IMR-90 (cell line): ENCODE data around the gene DHH. TPM values are rescaled to one million over a fixed set of nuclear protein-coding genes. Genes with fewer than 3 reads are reported as not detected.

Source experiments
- ATAC-seq: fragments of 200-7000 bp; cut with Tn5 transposase; 2 replicates; pipeline ENCODE4 v1.9.1; 2020; ENCODE audit warnings: low read depth, mild to moderate bottlenecking, moderate library complexity
- BruUV-seq: library from RNA; stranded (reverse); fragments of 400-500 nt; replicated peaks from 2 replicates; lab custom pipeline; 2021; lab: Mats Ljungman, UMichigan
- CTCF ChIA-PET: fragments of 300-600 bp; formaldehyde crosslinking; extraction: SDS; loops from one replicate; lab custom pipeline; 2021; ENCODE audit warnings: antibody characterized with exemption; lab: Yijun Ruan, JAX
- POLR2A ChIA-PET: fragments of 300-600 bp; sonication (Branson Sonifier 250); formaldehyde crosslinking; loops from one replicate; lab custom pipeline; 2022; ENCODE audit warnings: antibody characterized with exemption; ENCODE audit not compliant: unreplicated experiment; lab: Charles Lee
- DNase-seq: peaks from one replicate; pipeline ENCODE4 v3.0.0; 2013
- H2AFZ ChIP-seq: replicated peaks from 2 replicates; pipeline ENCODE3; 2013; ENCODE audit warnings: low read length, mild to moderate bottlenecking; ENCODE audit not compliant: poor library complexity
- H2AK5ac ChIP-seq: 2 replicates; pipeline ENCODE4 v1.6.1; 2013; ENCODE audit warnings: low read depth, low read length, inconsistent platforms
- H2AK9ac ChIP-seq: replicated peaks from 2 replicates; pipeline ENCODE3; 2013; ENCODE audit warnings: mild to moderate bottlenecking, low read depth, low read length, moderate library complexity; ENCODE audit not compliant: poor library complexity
- H2BK120ac ChIP-seq: 2 replicates; pipeline ENCODE4 v1.6.1; 2013; ENCODE audit warnings: low read depth, low read length, inconsistent platforms
- H2BK15ac ChIP-seq: 3 replicates; pipeline ENCODE4 v1.6.1; 2013; ENCODE audit warnings: low read depth, low read length, inconsistent platforms
- H2BK20ac ChIP-seq: 2 replicates; pipeline ENCODE4 v1.6.1; 2013; ENCODE audit warnings: low read depth, mild to moderate bottlenecking, inconsistent platforms, low read length, moderate library complexity
- H2BK5ac ChIP-seq: 2 replicates; pipeline ENCODE4 v1.6.1; 2013; ENCODE audit warnings: mild to moderate bottlenecking, low read depth, low read length, inconsistent platforms; ENCODE audit not compliant: poor library complexity, severe bottlenecking
- H3K14ac ChIP-seq: replicated peaks from 2 replicates; pipeline ENCODE4 v1.6.1; 2013; ENCODE audit warnings: low read depth, low read length, inconsistent platforms
- H3K18ac ChIP-seq: 2 replicates; pipeline ENCODE4 v1.6.1; 2013; ENCODE audit warnings: low read depth, low read length, control low read depth
- H3K23ac ChIP-seq: 2 replicates; pipeline ENCODE4 v1.6.1; 2013; ENCODE audit warnings: low read depth, low read length, inconsistent platforms
- H3K27ac ChIP-seq: 2 replicates; pipeline ENCODE4 v1.5.1; 2013; ENCODE audit warnings: mild to moderate bottlenecking, control low read depth, low read length; ENCODE audit not compliant: insufficient read depth
- H3K27me3 ChIP-seq: 2 replicates; pipeline ENCODE4 v1.6.1; 2013; ENCODE audit warnings: low read length; ENCODE audit not compliant: control insufficient read depth, insufficient read depth
- H3K36me3 ChIP-seq: 2 replicates; pipeline ENCODE4 v1.6.1; 2013; ENCODE audit warnings: low read length, mixed read lengths; ENCODE audit not compliant: control insufficient read depth, insufficient read depth
- H3K4ac ChIP-seq: 2 replicates; pipeline ENCODE4 v1.6.1; 2013; ENCODE audit warnings: low read depth, low read length, inconsistent platforms
- H3K4me1 ChIP-seq: 2 replicates; pipeline ENCODE4 v1.6.1; 2013; ENCODE audit warnings: low read length, mixed read lengths; ENCODE audit not compliant: control insufficient read depth, insufficient read depth
- H3K4me2 ChIP-seq: 2 replicates; pipeline ENCODE4 v1.6.1; 2013; ENCODE audit warnings: low read depth, mild to moderate bottlenecking, control low read depth, low read length, moderate library complexity
- H3K4me3 ChIP-seq: 2 replicates; pipeline ENCODE4 v1.5.1; 2013; ENCODE audit warnings: low read depth, mild to moderate bottlenecking, control low read depth, low read length, moderate library complexity; ENCODE audit not compliant: insufficient read depth
- H3K56ac ChIP-seq: 2 replicates; pipeline ENCODE4 v1.6.1; 2013; ENCODE audit warnings: low read length, inconsistent platforms; ENCODE audit not compliant: insufficient read depth; ENCODE audit errors: extremely low read depth
- H3K79me1 ChIP-seq, 2 experiments: 2 replicates each; pipeline ENCODE4 v1.6.1; 2013; ENCODE audit warnings: low read length in 2 of 2, inconsistent platforms in 1 of 2, low read depth in 1 of 2
- H3K9ac ChIP-seq: 2 replicates; pipeline ENCODE4 v1.6.1; 2013; ENCODE audit warnings: low read depth, low read length, control low read depth
- H3K9me1 ChIP-seq: 2 replicates; pipeline ENCODE4 v1.6.1; 2013; ENCODE audit warnings: low read length, inconsistent platforms; ENCODE audit not compliant: insufficient read depth
- H3K9me3 ChIP-seq: 2 replicates; pipeline ENCODE4 v1.6.1; 2013; ENCODE audit warnings: low read length; ENCODE audit not compliant: control insufficient read depth, insufficient read depth
- H4K20me1 ChIP-seq: 2 replicates; pipeline ENCODE4 v1.6.1; 2013; ENCODE audit warnings: low read length, inconsistent platforms; ENCODE audit not compliant: insufficient read depth
- H4K5ac ChIP-seq: 2 replicates; pipeline ENCODE4 v1.6.1; 2013; ENCODE audit warnings: mild to moderate bottlenecking, low read depth, low read length, control low read depth
- H4K8ac ChIP-seq, 2 experiments: 2 replicates each; pipeline ENCODE4 v1.6.1; 2013; ENCODE audit warnings: low read depth in 2 of 2, low read length in 2 of 2, control low read depth in 1 of 2, inconsistent platforms in 1 of 2
- H4K91ac ChIP-seq: 2 replicates; pipeline ENCODE4 v1.6.1; 2013; ENCODE audit warnings: low read depth, low read length, inconsistent platforms; ENCODE audit not compliant: insufficient read depth
- BHLHE40 ChIP-seq: fragments of 150-350 bp; IDR thresholded peaks from 2 replicates; pipeline ENCODE4 v1.6.1; 2016; ENCODE audit warnings: mild to moderate bottlenecking, low read depth, low read length
- CEBPB ChIP-seq: IDR thresholded peaks from 2 replicates; pipeline ENCODE4 v1.6.1; 2012; ENCODE audit warnings: low read depth, low read length, improper control_type of control experiment
- CHD1 ChIP-seq: IDR thresholded peaks from 2 replicates; pipeline ENCODE4 v1.6.1; 2012; ENCODE audit warnings: low read depth, low read length, improper control_type of control experiment
- FOS ChIP-seq: fragments of 150-350 bp; IDR thresholded peaks from 2 replicates; pipeline ENCODE4 v1.6.1; 2016; ENCODE audit warnings: low read depth, low read length
- MAFK ChIP-seq: IDR thresholded peaks from 2 replicates; pipeline ENCODE4 v1.6.1; 2012; ENCODE audit warnings: low read depth, low read length, improper control_type of control experiment
- RAD21 ChIP-seq: IDR thresholded peaks from 2 replicates; pipeline ENCODE4 v1.6.1; 2012; ENCODE audit warnings: low read length, improper control_type of control experiment
- RCOR1 ChIP-seq: IDR thresholded peaks from 2 replicates; pipeline ENCODE4 v1.6.1; 2012; ENCODE audit warnings: mild to moderate bottlenecking, low read length, improper control_type of control experiment; ENCODE audit not compliant: insufficient replicate concordance
- SMC3 ChIP-seq: fragments of 150-350 bp; IDR thresholded peaks from 2 replicates; pipeline ENCODE4 v1.6.1; 2016; ENCODE audit warnings: low read depth, mild to moderate bottlenecking, antibody characterized with exemption, low read length, moderate library complexity
- WGBS, 2 experiments: methylation state at CpG; one replicate each; pipeline versions ENCODE4 v1.1.5 to v1.1.7; 2013; ENCODE audit warnings: missing lambda C conversion rate in 2 of 2; ENCODE audit not compliant: insufficient read length in 1 of 2; ENCODE audit errors: extremely low coverage in 2 of 2; 5-methylcytosine and 5-hydroxymethylcytosine counted together
- dilution Hi-C: fragments of 300-500 bp; cut with HindIII; formaldehyde crosslinking; loops from one replicate; pipeline ENCODE4 v1.14.3; 2018; ENCODE audit warnings: low sequenced_read_pairs; ENCODE audit not compliant: unreplicated experiment
- in situ Hi-C: fragments of 300-500 bp; cut with MboI; formaldehyde crosslinking; loops from 3 replicates; pipeline ENCODE4 v1.14.3; 2019; ENCODE audit warnings: low sequenced_read_pairs, inconsistent platforms, mixed read lengths
- intact Hi-C: fragments of 100-400 bp; cut with micrococcal nuclease; formaldehyde crosslinking; loops from 2 replicates; pipeline ENCODE4 v1.10.0; 2022
- polyA plus RNA-seq, 3 experiments: library from polyadenylated mRNA; depleted of rRNA; stranded (reverse); fragments of >200 nt; gene quantifications; 2 replicates each; pipeline ENCODE4 v1.2.3, GENCODE V29; 2012; ENCODE audit warnings: low replicate concordance in 1 of 3
- total RNA-seq: library from RNA; depleted of rRNA; stranded (reverse); fragments of >200 nt; gene quantifications from 2 replicates; pipeline ENCODE4 v1.2.3, GENCODE V29; 2012
- TF ChIP-seq, protein P1 (sequence below): fragments of 150-350 bp; IDR thresholded peaks from 2 replicates; pipeline ENCODE4 v1.6.1; 2017; ENCODE audit warnings: mild to moderate bottlenecking, antibody characterized with exemption, low read length, low read depth
- TF ChIP-seq, protein P2 (sequence below): conservative IDR thresholded peaks from 2 replicates; pipeline ENCODE4 v1.5.1; 2012; ENCODE audit warnings: mild to moderate bottlenecking, low read depth, low read length, improper control_type of control experiment
- TF ChIP-seq, protein P3 (sequence below): fragments of 150-350 bp; IDR thresholded peaks from 2 replicates; pipeline ENCODE4 v1.6.1; 2016; ENCODE audit warnings: low read depth, mild to moderate bottlenecking, low read length, moderate library complexity, borderline replicate concordance

The DHH gene
- total and polyA plus RNA-seq, 2 of the 4 experiments (the other 2 are of a cell fraction) = under 0.01 to 0.07 TPM

DNA sequence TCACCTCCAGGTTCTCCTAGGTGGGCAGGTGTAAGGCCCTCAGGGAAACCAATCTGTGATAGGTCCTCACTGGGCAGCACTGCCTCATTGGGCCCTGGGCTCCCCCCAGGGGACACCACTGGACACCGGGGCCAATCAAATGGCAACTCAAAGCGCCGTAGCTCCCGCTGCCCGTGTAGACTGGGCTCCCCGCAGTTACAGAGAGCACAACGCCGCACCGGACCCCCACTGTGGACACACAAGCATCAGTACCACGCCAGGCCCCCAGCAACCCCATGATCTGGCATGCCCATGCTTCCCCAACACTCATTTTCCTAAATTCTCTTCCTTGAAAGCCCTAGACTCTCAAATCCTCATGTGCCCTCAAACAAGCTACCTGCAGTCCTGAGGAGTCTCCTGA is 40.1 kb downstream of the DHH start:
- H3K79me1 ChIP-seq = peaks cover 22 to 89% of the 10 kb centered on the region in 2 experiments; a peak in 3 of 4 replicates
- H3K9me3 ChIP-seq = no peaks in the 10 kb centered on the region
- DNase-seq (no peak), ATAC-seq (no peak)
- H4K20me1 ChIP-seq = peaks cover 97% of the 10 kb centered on the region
- H3K36me3 ChIP-seq = peaks cover 55% of the 10 kb centered on the region
- CTCF ChIA-PET = interaction anchor here (0.5 kb wide), 1 partner anchor 146 kb away, joined by 3 read pairs; no protein-coding TSS in a partner anchor
- H3K9me1 ChIP-seq = peaks cover 33% of the 10 kb centered on the region
- no peak overlapping the region for H3K23ac ChIP-seq
- WGBS, 2 experiments = no CpG with 5 or more reads among the region's 10 CpGs
- POLR2A ChIA-PET = no interaction called here
- no peak overlapping the region for H3K4me3 ChIP-seq
- no peak overlapping the region for H4K5ac ChIP-seq
- no peak overlapping the region for H2AK9ac ChIP-seq
- H2BK15ac ChIP-seq = no peak overlapping the region
- no peak overlapping the region for H3K56ac ChIP-seq
- H3K18ac ChIP-seq = no peak overlapping the region
- H4K8ac ChIP-seq = no peak overlapping the region
- H3K4me2 ChIP-seq = no peak overlapping the region
- BruUV-seq = no TSS peak
- H3K27ac ChIP-seq = no peak overlapping the region
- H2BK5ac ChIP-seq = no peak overlapping the region
- H2AK5ac ChIP-seq = no peak overlapping the region
- H3K27me3 ChIP-seq = no peaks in the 10 kb centered on the region
- H3K14ac ChIP-seq = no peak overlapping the region
- no peak overlapping the region for H2BK20ac ChIP-seq
- intact Hi-C loops = no loop called here
- TF ChIP-seq MAFK = no peak
- no peak for TF ChIP-seq CHD1
- TF ChIP-seq, protein P1, sequence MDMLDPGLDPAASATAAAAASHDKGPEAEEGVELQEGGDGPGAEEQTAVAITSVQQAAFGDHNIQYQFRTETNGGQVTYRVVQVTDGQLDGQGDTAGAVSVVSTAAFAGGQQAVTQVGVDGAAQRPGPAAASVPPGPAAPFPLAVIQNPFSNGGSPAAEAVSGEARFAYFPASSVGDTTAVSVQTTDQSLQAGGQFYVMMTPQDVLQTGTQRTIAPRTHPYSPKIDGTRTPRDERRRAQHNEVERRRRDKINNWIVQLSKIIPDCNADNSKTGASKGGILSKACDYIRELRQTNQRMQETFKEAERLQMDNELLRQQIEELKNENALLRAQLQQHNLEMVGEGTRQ = no peak
- no peak for TF ChIP-seq BHLHE40
- TF ChIP-seq, protein P2, sequence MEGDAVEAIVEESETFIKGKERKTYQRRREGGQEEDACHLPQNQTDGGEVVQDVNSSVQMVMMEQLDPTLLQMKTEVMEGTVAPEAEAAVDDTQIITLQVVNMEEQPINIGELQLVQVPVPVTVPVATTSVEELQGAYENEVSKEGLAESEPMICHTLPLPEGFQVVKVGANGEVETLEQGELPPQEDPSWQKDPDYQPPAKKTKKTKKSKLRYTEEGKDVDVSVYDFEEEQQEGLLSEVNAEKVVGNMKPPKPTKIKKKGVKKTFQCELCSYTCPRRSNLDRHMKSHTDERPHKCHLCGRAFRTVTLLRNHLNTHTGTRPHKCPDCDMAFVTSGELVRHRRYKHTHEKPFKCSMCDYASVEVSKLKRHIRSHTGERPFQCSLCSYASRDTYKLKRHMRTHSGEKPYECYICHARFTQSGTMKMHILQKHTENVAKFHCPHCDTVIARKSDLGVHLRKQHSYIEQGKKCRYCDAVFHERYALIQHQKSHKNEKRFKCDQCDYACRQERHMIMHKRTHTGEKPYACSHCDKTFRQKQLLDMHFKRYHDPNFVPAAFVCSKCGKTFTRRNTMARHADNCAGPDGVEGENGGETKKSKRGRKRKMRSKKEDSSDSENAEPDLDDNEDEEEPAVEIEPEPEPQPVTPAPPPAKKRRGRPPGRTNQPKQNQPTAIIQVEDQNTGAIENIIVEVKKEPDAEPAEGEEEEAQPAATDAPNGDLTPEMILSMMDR = no peak
- TF ChIP-seq RCOR1 = no peak
- TF ChIP-seq SMC3 = no peak
- TF ChIP-seq RAD21 = no peak
- TF ChIP-seq FOS = no peak
- TF ChIP-seq, protein P3, sequence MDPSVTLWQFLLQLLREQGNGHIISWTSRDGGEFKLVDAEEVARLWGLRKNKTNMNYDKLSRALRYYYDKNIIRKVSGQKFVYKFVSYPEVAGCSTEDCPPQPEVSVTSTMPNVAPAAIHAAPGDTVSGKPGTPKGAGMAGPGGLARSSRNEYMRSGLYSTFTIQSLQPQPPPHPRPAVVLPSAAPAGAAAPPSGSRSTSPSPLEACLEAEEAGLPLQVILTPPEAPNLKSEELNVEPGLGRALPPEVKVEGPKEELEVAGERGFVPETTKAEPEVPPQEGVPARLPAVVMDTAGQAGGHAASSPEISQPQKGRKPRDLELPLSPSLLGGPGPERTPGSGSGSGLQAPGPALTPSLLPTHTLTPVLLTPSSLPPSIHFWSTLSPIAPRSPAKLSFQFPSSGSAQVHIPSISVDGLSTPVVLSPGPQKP = no peak
- no peak for TF ChIP-seq CEBPB
- dilution Hi-C loops = no loop called here
- in situ Hi-C loops = no loop called here
- no peak overlapping the region for H4K91ac ChIP-seq
- H3K4ac ChIP-seq = no peak overlapping the region
- H2BK120ac ChIP-seq = no peak overlapping the region
- H3K4me1 ChIP-seq = peaks cover 14% of the 10 kb centered on the region
- no peak overlapping the region for H3K9ac ChIP-seq
- H2AFZ ChIP-seq = no peak overlapping the region
